Urinary bladder (tissue), 4 donors: Measurements from ENCODE around the gene TTYH3. TPM values are rescaled to one million over a fixed set of nuclear protein-coding genes. Genes with fewer than 3 reads are reported as not detected.

Source experiments
- DNase-seq: peaks from one replicate; pipeline ENCODE4 v3.0.0-alpha.2; 2015; ENCODE audit errors: extremely low spot score
- H3K27ac ChIP-seq: one replicate; pipeline ENCODE4 v1.5.1; 2013; ENCODE audit warnings: low read depth, mild to moderate bottlenecking, moderate library complexity
- H3K36me3 ChIP-seq: one replicate; pipeline ENCODE4 v1.6.1; 2013; ENCODE audit warnings: mild to moderate bottlenecking, moderate library complexity; ENCODE audit not compliant: insufficient read depth
- H3K4me1 ChIP-seq: one replicate; pipeline ENCODE4 v1.6.1; 2013; ENCODE audit warnings: mild to moderate bottlenecking, moderate library complexity; ENCODE audit not compliant: insufficient read depth
- H3K4me3 ChIP-seq: one replicate; pipeline ENCODE4 v1.5.1; 2013; ENCODE audit warnings: low read depth, low read length
- WGBS: extraction: QIAGEN DNeasy Blood & Tissue Kit; methylation state at CpG from one replicate; pipeline ENCODE4 v1.1.7; 2013; 5-methylcytosine and 5-hydroxymethylcytosine counted together
- polyA plus RNA-seq: library from polyadenylated mRNA; stranded (reverse); fragments of 200-250 nt; gene quantifications from one replicate; pipeline ENCODE4 v1.2.3, GENCODE V29; 2013
- total RNA-seq: library from RNA; depleted of rRNA; stranded (reverse); fragments of >200 nt; gene quantifications from one replicate; pipeline ENCODE4 v1.2.3, GENCODE V29; 2014
- donor health status: healthy with polysubstance abuse.
- donor health status: healthy.

TTYH3 gene
- total and polyA plus RNA-seq, 2 donors = 26.7 to 29.2 TPM

DNA sequence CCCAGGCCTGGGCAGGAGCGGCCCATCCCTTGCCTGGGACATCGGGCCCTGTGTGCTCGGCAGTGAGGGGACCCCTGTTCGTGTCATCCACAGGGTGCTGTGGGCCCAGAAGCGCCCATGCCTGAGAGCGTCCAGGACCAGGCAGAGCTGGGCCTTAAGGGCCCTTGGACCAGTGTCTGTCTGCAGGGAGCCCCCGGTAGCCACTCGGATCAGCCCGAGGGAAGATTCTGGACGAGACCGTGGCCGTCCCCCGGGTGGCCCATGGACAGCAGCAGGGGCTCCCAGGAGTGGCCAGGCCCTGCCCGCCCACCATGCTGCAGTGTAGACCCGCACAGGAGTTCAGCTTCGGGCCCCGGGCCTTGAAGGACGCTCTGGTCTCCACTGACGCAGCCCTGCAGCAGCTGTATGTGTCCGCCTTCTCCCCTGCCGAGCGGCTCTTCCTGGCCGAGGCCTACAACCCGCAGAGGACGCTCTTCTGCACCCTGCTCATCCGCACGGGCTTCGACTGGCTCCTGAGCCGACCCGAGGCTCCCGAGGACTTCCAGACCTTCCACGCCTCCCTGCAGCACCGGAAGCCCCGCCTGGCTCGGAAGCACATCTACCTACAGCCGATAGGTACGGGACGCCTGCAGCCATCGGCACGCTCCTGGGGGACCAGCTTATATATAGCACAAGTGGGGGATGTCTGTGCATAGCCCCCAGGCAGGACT is 68.5 kb downstream of the TTYH3 start:
- Histone ChIP-seq H3K27ac (no peak overlapping the region), H3K4me3 (no peak overlapping the region)
- WGBS = 92% methylated on average over 40 of the region's 40 CpGs

DNA sequence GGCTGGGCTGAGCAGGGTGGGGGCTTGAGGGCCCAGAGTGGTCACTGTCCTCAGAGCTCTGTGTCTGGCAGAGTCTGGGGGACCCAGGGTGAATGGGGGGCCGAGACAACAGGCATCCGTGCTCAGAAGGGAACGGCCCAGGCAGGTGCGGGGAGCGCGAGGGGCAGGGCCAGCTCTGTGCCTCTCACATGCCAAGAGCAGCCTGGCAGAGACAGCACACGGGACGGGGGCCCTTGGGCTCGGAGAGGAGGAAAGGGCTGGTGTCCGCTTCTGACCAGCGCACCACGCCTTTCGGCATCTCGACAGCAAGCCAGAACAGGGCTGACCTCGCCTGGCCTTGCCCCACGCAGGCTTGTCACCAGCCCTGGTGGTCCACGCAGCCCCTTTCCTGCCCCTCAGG is 69.6 kb downstream of the TTYH3 start:
- DNase-seq = no peak
- Histone ChIP-seq H3K27ac (no peak overlapping the region), H3K4me3 (no peak overlapping the region), H3K36me3 (no peaks in the 10 kb centered on the region), H3K4me1 (no peaks in the 10 kb centered on the region)
- 83% methylated on average over 17 of the region's 17 CpGs for WGBS

More for the DNA sequence above, 68.5 kb downstream of the TTYH3 start:
- Histone ChIP-seq H3K36me3 (no peaks in the 10 kb centered on the region), H3K4me1 (no peaks in the 10 kb centered on the region)
- DNase-seq = no peak

GRCh38 chr7:2701832-2702593 is 70.2 kb downstream of the TTYH3 start:
- 71% methylated on average over 12 of the region's 12 CpGs for WGBS
- no peak overlapping the region for H3K27ac ChIP-seq
- no peaks in the 10 kb centered on the region for H3K36me3 ChIP-seq
- DNase-seq = no peak
- no peaks in the 10 kb centered on the region for H3K4me1 ChIP-seq
- H3K4me3 ChIP-seq = no peak overlapping the region

GRCh38 chr7:2702594-2702957 is 70.8 kb downstream of the TTYH3 start:
- H3K4me3 ChIP-seq = no peak overlapping the region
- 86% methylated on average over 22 of the region's 22 CpGs for WGBS
- H3K36me3 ChIP-seq = no peaks in the 10 kb centered on the region
- DNase-seq = no peak
- H3K4me1 ChIP-seq = no peaks in the 10 kb centered on the region
- no peak overlapping the region for H3K27ac ChIP-seq

GRCh38 chr7:2705371-2706096 is 73.7 kb downstream of the TTYH3 start:
- Histone ChIP-seq H3K4me3 (no peak overlapping the region), H3K4me1 (no peaks in the 10 kb centered on the region), H3K36me3 (no peaks in the 10 kb centered on the region), H3K27ac (no peak overlapping the region)
- no peak for DNase-seq
- WGBS = 82% methylated on average over 14 of the region's 14 CpGs

DNA sequence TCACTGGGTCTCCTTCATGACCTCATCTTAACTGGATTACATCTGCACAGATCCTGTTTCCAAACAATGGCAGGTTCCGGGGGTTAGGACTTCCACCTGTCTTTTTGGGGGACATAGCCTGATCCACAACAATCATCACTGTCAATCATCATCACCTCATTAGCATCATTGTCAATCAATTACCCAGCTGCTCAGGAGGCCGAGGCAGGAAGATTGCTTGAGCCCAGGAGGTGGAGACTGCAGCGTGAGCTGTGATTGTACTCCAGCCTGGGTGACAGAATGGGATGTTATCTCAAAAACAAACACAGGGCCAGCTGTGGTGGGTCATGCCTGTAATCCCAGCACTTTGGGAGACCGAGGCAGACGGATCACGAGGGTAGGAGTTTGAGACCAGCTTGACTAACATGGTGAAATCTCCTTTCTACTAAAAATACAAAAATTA is 74.9 kb downstream of the TTYH3 start:
- no peak for DNase-seq
- Histone ChIP-seq H3K27ac (no peak overlapping the region), H3K4me3 (no peak overlapping the region), H3K36me3 (no peaks in the 10 kb centered on the region), H3K4me1 (no peaks in the 10 kb centered on the region)
- 48% methylated on average over 6 of the region's 6 CpGs for WGBS

DNA sequence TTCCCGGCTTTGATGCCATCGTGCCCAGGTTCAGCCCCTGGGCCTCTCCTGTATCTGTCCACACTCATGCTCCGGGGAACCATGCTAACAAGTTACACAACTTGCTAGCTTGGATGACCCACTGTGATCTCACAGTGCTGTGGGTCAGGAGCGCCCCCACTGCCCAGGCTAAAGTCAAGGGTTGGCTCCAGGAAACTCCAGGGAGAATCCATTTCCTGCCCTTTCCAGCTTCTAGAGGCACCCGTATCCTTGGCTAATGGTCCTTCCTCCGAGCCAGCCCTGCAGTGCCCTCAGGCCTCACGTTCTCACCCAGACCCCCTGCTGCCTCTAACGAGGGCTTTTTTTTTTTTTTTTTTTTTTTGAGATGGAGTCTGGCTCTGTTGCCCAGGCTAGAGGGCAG is 75.7 kb downstream of the TTYH3 start:
- no peaks in the 10 kb centered on the region for H3K36me3 ChIP-seq
- no peak overlapping the region for H3K4me3 ChIP-seq
- whole genome bisulfite sequencing = 80% methylated on average over 8 of the region's 8 CpGs

DNA sequence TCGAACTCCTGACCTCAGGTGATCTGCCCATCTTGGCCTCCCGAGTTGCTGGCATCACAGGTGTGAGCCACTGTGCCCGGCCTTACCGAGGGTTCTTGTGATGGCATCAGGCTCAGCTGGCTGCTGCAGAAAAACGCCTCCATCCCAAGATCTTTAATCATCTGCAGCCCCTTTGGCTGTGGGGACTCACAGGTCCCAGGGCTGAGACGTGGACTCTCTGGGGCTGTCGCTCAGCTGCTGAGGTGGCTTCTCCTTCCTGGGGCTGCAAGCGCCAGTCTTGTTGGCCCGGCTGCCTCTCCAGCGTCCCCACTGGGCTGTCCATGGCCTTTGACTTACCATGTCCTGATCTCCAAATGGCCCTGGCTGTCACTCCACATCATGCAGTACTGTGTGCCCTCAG is 76.3 kb downstream of the TTYH3 start:
- WGBS = 89% methylated on average over 10 of the region's 10 CpGs
- Histone ChIP-seq H3K4me1 (no peaks in the 10 kb centered on the region), H3K36me3 (no peaks in the 10 kb centered on the region), H3K4me3 (no peak overlapping the region), H3K27ac (no peak overlapping the region)
- DNase-seq = no peak

More for the DNA sequence above, 75.7 kb downstream of the TTYH3 start:
- H3K27ac ChIP-seq = no peak overlapping the region
- H3K4me1 ChIP-seq = no peaks in the 10 kb centered on the region
- no peak for DNase-seq

GRCh38 chr7:2708547-2709310 is 76.9 kb downstream of the TTYH3 start:
- no peaks in the 10 kb centered on the region for H3K36me3 ChIP-seq
- no peak overlapping the region for H3K27ac ChIP-seq
- no peak overlapping the region for H3K4me3 ChIP-seq
- 91% methylated on average over 20 of the region's 20 CpGs for WGBS
- DNase-seq = no peak
- H3K4me1 ChIP-seq = no peaks in the 10 kb centered on the region

GRCh38 chr7:2709553-2710285 is 77.9 kb downstream of the TTYH3 start:
- no peak overlapping the region for H3K4me3 ChIP-seq
- no peaks in the 10 kb centered on the region for H3K4me1 ChIP-seq
- no peak overlapping the region for H3K27ac ChIP-seq
- no peak for DNase-seq
- no peaks in the 10 kb centered on the region for H3K36me3 ChIP-seq
- WGBS = 47% methylated on average over 35 of the region's 35 CpGs

- Histone ChIP-seq H3K27ac (no peak overlapping the region), H3K36me3 (no peaks in the 10 kb centered on the region), H3K4me1 (no peaks in the 10 kb centered on the region), H3K4me3 (no peak overlapping the region)
- 83% methylated on average over 11 of the region's 11 CpGs for WGBS
- DNase-seq = no peak
Measured at GRCh38 chr7:2710286-2710655, 78.5 kb downstream of the TTYH3 start.

DNA sequence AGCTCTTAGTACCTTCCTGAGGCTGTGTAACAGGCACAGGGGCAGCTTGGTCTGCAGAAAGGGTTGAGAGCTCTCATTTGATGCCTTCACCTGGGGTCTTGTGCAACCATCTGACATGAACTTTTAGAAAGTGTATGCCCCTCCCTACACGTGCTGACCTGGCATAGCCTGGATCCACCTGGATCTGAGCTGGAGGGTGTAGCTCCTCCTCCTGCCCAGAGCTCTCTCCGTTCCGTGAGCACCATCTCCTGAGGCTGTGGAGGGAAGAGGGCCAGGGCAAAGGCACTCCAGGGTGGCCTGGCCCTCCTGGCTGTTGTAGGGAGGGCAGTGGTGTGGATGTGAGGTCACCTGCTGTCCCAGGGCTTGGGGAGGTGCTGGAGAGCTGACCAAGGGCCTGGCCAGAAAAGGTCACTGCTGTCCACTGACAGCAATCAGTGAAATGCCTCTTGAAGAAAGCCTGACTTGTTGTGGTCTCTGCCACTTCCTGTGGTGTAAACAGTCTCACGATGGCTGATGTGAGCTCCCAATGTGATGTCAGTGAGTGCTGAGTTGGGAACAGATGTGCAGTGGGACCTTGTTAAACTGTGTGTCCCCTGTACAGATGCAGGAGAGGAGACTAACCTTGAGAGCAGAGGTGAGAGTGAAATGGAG is 79.2 kb downstream of the TTYH3 start:
- Histone ChIP-seq H3K4me1 (no peaks in the 10 kb centered on the region), H3K4me3 (no peak overlapping the region), H3K36me3 (no peaks in the 10 kb centered on the region), H3K27ac (no peak overlapping the region)
- no peak for DNase-seq
- 57% methylated on average over 4 of the region's 4 CpGs for WGBS
